IMR-90 (cell line): ENCODE results near the gene KRR1. TPM values are rescaled to one million over a fixed set of nuclear protein-coding genes. Genes with fewer than 3 reads are reported as not detected.
"Not testable (repeated sequence)": the region's sequence is repeated elsewhere in the genome, so short reads cannot be mapped to it uniquely, and the experiment has no call there.

Experiments used
- ATAC-seq: fragments of 200-7000 bp; cut with Tn5 transposase; 2 replicates; pipeline ENCODE4 v1.9.1; 2020; ENCODE audit warnings: low read depth, mild to moderate bottlenecking, moderate library complexity
- BruUV-seq: library from RNA; stranded (reverse); fragments of 400-500 nt; replicated peaks from 2 replicates; lab custom pipeline; 2021; lab: Mats Ljungman, UMichigan
- CTCF ChIA-PET: fragments of 300-600 bp; formaldehyde crosslinking; extraction: SDS; loops from one replicate; lab custom pipeline; 2021; ENCODE audit warnings: antibody characterized with exemption; lab: Yijun Ruan, JAX
- POLR2A ChIA-PET: fragments of 300-600 bp; sonication (Branson Sonifier 250); formaldehyde crosslinking; loops from one replicate; lab custom pipeline; 2022; ENCODE audit warnings: antibody characterized with exemption; ENCODE audit not compliant: unreplicated experiment; lab: Charles Lee
- DNase-seq: peaks from one replicate; pipeline ENCODE4 v3.0.0; 2013
- H2AFZ ChIP-seq: replicated peaks from 2 replicates; pipeline ENCODE3; 2013; ENCODE audit warnings: low read length, mild to moderate bottlenecking; ENCODE audit not compliant: poor library complexity
- H2AK5ac ChIP-seq: 2 replicates; pipeline ENCODE4 v1.6.1; 2013; ENCODE audit warnings: low read depth, low read length, inconsistent platforms
- H2AK9ac ChIP-seq: replicated peaks from 2 replicates; pipeline ENCODE3; 2013; ENCODE audit warnings: mild to moderate bottlenecking, low read depth, low read length, moderate library complexity; ENCODE audit not compliant: poor library complexity
- H2BK120ac ChIP-seq: 2 replicates; pipeline ENCODE4 v1.6.1; 2013; ENCODE audit warnings: low read depth, low read length, inconsistent platforms
- H2BK15ac ChIP-seq: 3 replicates; pipeline ENCODE4 v1.6.1; 2013; ENCODE audit warnings: low read depth, low read length, inconsistent platforms
- H2BK20ac ChIP-seq: 2 replicates; pipeline ENCODE4 v1.6.1; 2013; ENCODE audit warnings: low read depth, mild to moderate bottlenecking, inconsistent platforms, low read length, moderate library complexity
- H2BK5ac ChIP-seq: 2 replicates; pipeline ENCODE4 v1.6.1; 2013; ENCODE audit warnings: mild to moderate bottlenecking, low read depth, low read length, inconsistent platforms; ENCODE audit not compliant: poor library complexity, severe bottlenecking
- H3K14ac ChIP-seq: replicated peaks from 2 replicates; pipeline ENCODE4 v1.6.1; 2013; ENCODE audit warnings: low read depth, low read length, inconsistent platforms
- H3K18ac ChIP-seq: 2 replicates; pipeline ENCODE4 v1.6.1; 2013; ENCODE audit warnings: low read depth, low read length, control low read depth
- H3K23ac ChIP-seq: 2 replicates; pipeline ENCODE4 v1.6.1; 2013; ENCODE audit warnings: low read depth, low read length, inconsistent platforms
- H3K27ac ChIP-seq: 2 replicates; pipeline ENCODE4 v1.5.1; 2013; ENCODE audit warnings: mild to moderate bottlenecking, control low read depth, low read length; ENCODE audit not compliant: insufficient read depth
- H3K27me3 ChIP-seq: 2 replicates; pipeline ENCODE4 v1.6.1; 2013; ENCODE audit warnings: low read length; ENCODE audit not compliant: control insufficient read depth, insufficient read depth
- H3K36me3 ChIP-seq: 2 replicates; pipeline ENCODE4 v1.6.1; 2013; ENCODE audit warnings: low read length, mixed read lengths; ENCODE audit not compliant: control insufficient read depth, insufficient read depth
- H3K4ac ChIP-seq: 2 replicates; pipeline ENCODE4 v1.6.1; 2013; ENCODE audit warnings: low read depth, low read length, inconsistent platforms
- H3K4me1 ChIP-seq: 2 replicates; pipeline ENCODE4 v1.6.1; 2013; ENCODE audit warnings: low read length, mixed read lengths; ENCODE audit not compliant: control insufficient read depth, insufficient read depth
- H3K4me2 ChIP-seq: 2 replicates; pipeline ENCODE4 v1.6.1; 2013; ENCODE audit warnings: low read depth, mild to moderate bottlenecking, control low read depth, low read length, moderate library complexity
- H3K4me3 ChIP-seq: 2 replicates; pipeline ENCODE4 v1.5.1; 2013; ENCODE audit warnings: low read depth, mild to moderate bottlenecking, control low read depth, low read length, moderate library complexity; ENCODE audit not compliant: insufficient read depth
- H3K56ac ChIP-seq: 2 replicates; pipeline ENCODE4 v1.6.1; 2013; ENCODE audit warnings: low read length, inconsistent platforms; ENCODE audit not compliant: insufficient read depth; ENCODE audit errors: extremely low read depth
- H3K79me1 ChIP-seq, 2 experiments: 2 replicates each; pipeline ENCODE4 v1.6.1; 2013; ENCODE audit warnings: low read length in 2 of 2, inconsistent platforms in 1 of 2, low read depth in 1 of 2
- H3K9ac ChIP-seq: 2 replicates; pipeline ENCODE4 v1.6.1; 2013; ENCODE audit warnings: low read depth, low read length, control low read depth
- H3K9me1 ChIP-seq: 2 replicates; pipeline ENCODE4 v1.6.1; 2013; ENCODE audit warnings: low read length, inconsistent platforms; ENCODE audit not compliant: insufficient read depth
- H3K9me3 ChIP-seq: 2 replicates; pipeline ENCODE4 v1.6.1; 2013; ENCODE audit warnings: low read length; ENCODE audit not compliant: control insufficient read depth, insufficient read depth
- H4K20me1 ChIP-seq: 2 replicates; pipeline ENCODE4 v1.6.1; 2013; ENCODE audit warnings: low read length, inconsistent platforms; ENCODE audit not compliant: insufficient read depth
- H4K5ac ChIP-seq: 2 replicates; pipeline ENCODE4 v1.6.1; 2013; ENCODE audit warnings: mild to moderate bottlenecking, low read depth, low read length, control low read depth
- H4K8ac ChIP-seq, 2 experiments: 2 replicates each; pipeline ENCODE4 v1.6.1; 2013; ENCODE audit warnings: low read depth in 2 of 2, low read length in 2 of 2, control low read depth in 1 of 2, inconsistent platforms in 1 of 2
- H4K91ac ChIP-seq: 2 replicates; pipeline ENCODE4 v1.6.1; 2013; ENCODE audit warnings: low read depth, low read length, inconsistent platforms; ENCODE audit not compliant: insufficient read depth
- MAZ ChIP-seq: IDR thresholded peaks from 2 replicates; pipeline ENCODE4 v1.6.1; 2012; ENCODE audit warnings: low read depth, mild to moderate bottlenecking, low read length, improper control_type of control experiment, moderate library complexity, borderline replicate concordance
- SMC3 ChIP-seq: fragments of 150-350 bp; IDR thresholded peaks from 2 replicates; pipeline ENCODE4 v1.6.1; 2016; ENCODE audit warnings: low read depth, mild to moderate bottlenecking, antibody characterized with exemption, low read length, moderate library complexity
- WGBS, 2 experiments: methylation state at CpG; one replicate each; pipeline versions ENCODE4 v1.1.5 to v1.1.7; 2013; ENCODE audit warnings: missing lambda C conversion rate in 2 of 2; ENCODE audit not compliant: insufficient read length in 1 of 2; ENCODE audit errors: extremely low coverage in 2 of 2; 5-methylcytosine and 5-hydroxymethylcytosine counted together
- dilution Hi-C: fragments of 300-500 bp; cut with HindIII; formaldehyde crosslinking; loops from one replicate; pipeline ENCODE4 v1.14.3; 2018; ENCODE audit warnings: low sequenced_read_pairs; ENCODE audit not compliant: unreplicated experiment
- in situ Hi-C: fragments of 300-500 bp; cut with MboI; formaldehyde crosslinking; loops from 3 replicates; pipeline ENCODE4 v1.14.3; 2019; ENCODE audit warnings: low sequenced_read_pairs, inconsistent platforms, mixed read lengths
- intact Hi-C: fragments of 100-400 bp; cut with micrococcal nuclease; formaldehyde crosslinking; loops from 2 replicates; pipeline ENCODE4 v1.10.0; 2022
- polyA plus RNA-seq, 3 experiments: library from polyadenylated mRNA; depleted of rRNA; stranded (reverse); fragments of >200 nt; gene quantifications; 2 replicates each; pipeline ENCODE4 v1.2.3, GENCODE V29; 2012; ENCODE audit warnings: low replicate concordance in 1 of 3
- total RNA-seq: library from RNA; depleted of rRNA; stranded (reverse); fragments of >200 nt; gene quantifications from 2 replicates; pipeline ENCODE4 v1.2.3, GENCODE V29; 2012

Gene KRR1
- total and polyA plus RNA-seq, 2 of the 4 experiments (the other 2 are of a cell fraction): 18.3 to 31.4 TPM

DNA sequence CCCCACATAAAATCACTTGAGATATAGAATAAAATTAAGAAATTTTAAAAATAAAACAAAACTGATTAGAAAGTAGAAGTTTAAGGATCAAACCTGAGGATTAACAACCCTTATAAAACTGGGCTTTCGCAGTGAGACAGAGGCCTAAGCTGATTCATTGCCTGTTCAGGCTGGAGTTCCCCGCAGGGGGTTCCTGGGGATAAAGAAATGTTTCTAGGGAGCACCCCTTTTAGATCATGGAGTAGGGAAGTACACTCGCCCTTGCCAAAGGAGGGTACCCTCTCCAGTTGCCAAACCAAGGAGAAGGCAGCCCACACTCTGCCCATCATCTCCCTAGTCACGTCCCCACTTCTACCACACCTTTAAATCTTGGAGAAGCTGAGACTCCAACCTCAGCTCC lies 24.1 kb downstream of the KRR1 start:
- H3K79me1 ChIP-seq: peaks cover 20 to 62% of the 10 kb centered on the region in 2 experiments; a peak in 3 of 4 replicates
- no peak overlapping the region for H2BK120ac ChIP-seq
- H3K4me2 ChIP-seq: no peak overlapping the region
- no peak overlapping the region for H3K56ac ChIP-seq
- no peak overlapping the region for H2BK5ac ChIP-seq
- no peak overlapping the region for H3K18ac ChIP-seq
- H3K9me1 ChIP-seq: peaks cover 6% of the 10 kb centered on the region
- H2BK20ac ChIP-seq: no peak overlapping the region
- no peak overlapping the region for H4K5ac ChIP-seq
- H3K27ac ChIP-seq: no peak overlapping the region
- no peak overlapping the region for H2AK9ac ChIP-seq
- no CpG with 5 or more reads among the region's 4 CpGs for WGBS, 2 experiments
- H3K4ac ChIP-seq: no peak overlapping the region
- dilution Hi-C loops (no loop called here), in situ Hi-C loops (loop anchor here (5.0 to 10.0 kb wide), 2 partner anchors 103 to 155 kb away; partner anchors contain the start of genes CAPS2 and GLIPR1L1), intact Hi-C loops (loop anchor here (5.0 to 10.0 kb wide), 3 partner anchors 313 to 953 kb away; partner anchors contain the start of gene ATXN7L3B)
- no peak overlapping the region for H4K91ac ChIP-seq
- CTCF ChIA-PET: interaction anchor here (1.3 kb wide), 1 partner anchor 301 kb away, joined by 4 read pairs; no protein-coding TSS in a partner anchor
- BruUV-seq: no TSS peak
- no peak for TF ChIP-seq MAZ
- no peak for TF ChIP-seq SMC3
- no peaks in the 10 kb centered on the region for H4K20me1 ChIP-seq
- POLR2A ChIA-PET: no interaction called here
- H3K36me3 ChIP-seq: peaks cover 27% of the 10 kb centered on the region
- no peak overlapping the region for H3K14ac ChIP-seq
- H3K4me3 ChIP-seq: no peak overlapping the region
- ATAC-seq (no peak), DNase-seq (no peak)
- no peaks in the 10 kb centered on the region for H3K9me3 ChIP-seq
- H3K4me1 ChIP-seq: peaks cover 12% of the 10 kb centered on the region
- H4K8ac ChIP-seq: no peak overlapping the region
- no peak overlapping the region for H2AFZ ChIP-seq
- no peak overlapping the region for H2BK15ac ChIP-seq
- H3K23ac ChIP-seq: no peak overlapping the region
- no peaks in the 10 kb centered on the region for H3K27me3 ChIP-seq
- H2AK5ac ChIP-seq: no peak overlapping the region
- no peak overlapping the region for H3K9ac ChIP-seq

DNA sequence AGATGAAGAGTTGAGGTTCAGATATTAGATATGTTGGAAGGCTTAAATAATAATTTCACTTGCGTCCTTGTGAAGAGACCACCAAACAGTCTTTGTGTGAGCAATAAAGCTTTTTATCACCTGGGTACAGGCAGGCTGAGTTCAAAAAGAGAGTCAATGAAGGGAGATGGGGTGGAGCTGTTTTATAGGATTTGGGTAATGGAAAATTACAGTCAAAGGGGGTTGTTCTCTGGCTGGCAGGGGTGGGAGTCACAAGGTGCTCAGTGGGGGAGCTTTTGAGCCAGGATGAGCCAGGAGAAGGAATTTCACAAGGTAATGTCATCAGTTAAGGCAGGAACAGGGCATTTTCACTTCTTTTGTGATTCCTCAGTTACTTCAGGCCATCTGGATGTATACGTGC lies 27.0 kb downstream of the KRR1 start:
- Histone ChIP-seq H3K36me3 (peaks cover 17% of the 10 kb centered on the region), H3K79me1 (peaks cover 17 to 45% of the 10 kb centered on the region in 2 experiments; a peak in 3 of 4 replicates), H3K4me1 (peaks cover 11% of the 10 kb centered on the region)
- intact Hi-C loops (loop anchor here (5.0 to 10.0 kb wide), 3 partner anchors 310 to 950 kb away; partner anchors contain the start of gene ATXN7L3B), in situ Hi-C loops (loop anchor here (10.0 kb wide), 1 partner anchor 100 kb away; no protein-coding TSS in a partner anchor)
- H3K23ac ChIP-seq, H3K27ac ChIP-seq, H4K5ac ChIP-seq, H3K4me3 ChIP-seq, H3K56ac ChIP-seq, H2AK9ac ChIP-seq, H2BK20ac ChIP-seq, H3K18ac ChIP-seq, H4K91ac ChIP-seq, H3K9me3 ChIP-seq, H2BK5ac ChIP-seq, H3K9me1 ChIP-seq, POLR2A ChIA-PET, H2BK120ac ChIP-seq, H3K27me3 ChIP-seq, BruUV-seq, H2AFZ ChIP-seq, H3K14ac ChIP-seq, H3K4me2 ChIP-seq, H3K4ac ChIP-seq, dilution Hi-C loops, ATAC-seq, H2AK5ac ChIP-seq, H4K20me1 ChIP-seq, H3K9ac ChIP-seq, DNase-seq, H2BK15ac ChIP-seq, H4K8ac ChIP-seq: not testable (repeated sequence)
- WGBS, 2 experiments: 88% methylated on average over 1 of the region's 2 CpGs; no CpG with 5 or more reads in 1 of the 2 experiments
- CTCF ChIA-PET: interaction anchor here (1.1 to 2.0 kb wide), 4 partner anchors 12 to 799 kb away, joined by 3 to 7 read pairs (median 5); no protein-coding TSS in a partner anchor
